Fibroblast of upper back skin (primary cell): ENCODE measurements around the gene CDC42BPA.
"Not testable (repeated sequence)": the region's sequence is repeated elsewhere in the genome, so short reads cannot be mapped to it uniquely, and the experiment has no call there.

Experiments
- DNase-seq: peaks from one replicate; pipeline ENCODE4 v3.0.0-alpha.2; 2013

CDC42BPA gene

GRCh38 chr1:226955857-226956256 is 362.4 kb downstream of the CDC42BPA start:
- DNase-seq: not testable (repeated sequence)

- DNase-seq: no peak
Observed at GRCh38 chr1:226954777-226955176, 363.5 kb downstream of the CDC42BPA start.

- DNase-seq: no peak
Observed at GRCh38 chr1:226954337-226954736, 364.0 kb downstream of the CDC42BPA start.

- DNase-seq: no peak
Observed at GRCh38 chr1:226953175-226953800, 365.0 kb downstream of the CDC42BPA start.

GRCh38 chr1:226952118-226952441 is 366.2 kb downstream of the CDC42BPA start:
- DNase-seq: no peak

GRCh38 chr1:226951286-226952117 is 366.8 kb downstream of the CDC42BPA start:
- no peak for DNase-seq

GRCh38 chr1:226950871-226951270 is 367.4 kb downstream of the CDC42BPA start:
- no peak for DNase-seq

- DNase-seq: no peak
Observed at GRCh38 chr1:226950316-226950715, 368.0 kb downstream of the CDC42BPA start.

GRCh38 chr1:226949401-226949800 is 368.9 kb downstream of the CDC42BPA start:
- no peak for DNase-seq

GRCh38 chr1:226948996-226949395 is 369.3 kb downstream of the CDC42BPA start:
- no peak for DNase-seq

- no peak for DNase-seq
Observed at GRCh38 chr1:226948480-226948879, 369.8 kb downstream of the CDC42BPA start.

GRCh38 chr1:226948051-226948450 is 370.2 kb downstream of the CDC42BPA start:
- no peak for DNase-seq

GRCh38 chr1:226946841-226947240 is 371.5 kb downstream of the CDC42BPA start:
- no peak for DNase-seq

GRCh38 chr1:226946285-226946684 is 372.0 kb downstream of the CDC42BPA start:
- DNase-seq: no peak

GRCh38 chr1:226945858-226946245 is 372.4 kb downstream of the CDC42BPA start:
- DNase-seq: no peak

GRCh38 chr1:226945106-226945857 is 373.0 kb downstream of the CDC42BPA start:
- no peak for DNase-seq

GRCh38 chr1:226943927-226944326 is 374.4 kb downstream of the CDC42BPA start:
- no peak for DNase-seq

- DNase-seq: no peak
Observed at GRCh38 chr1:226943156-226943555, 375.1 kb downstream of the CDC42BPA start.

GRCh38 chr1:226942392-226942791 is 375.9 kb downstream of the CDC42BPA start:
- no peak for DNase-seq

GRCh38 chr1:226940806-226941067 is 377.6 kb downstream of the CDC42BPA start:
- no peak for DNase-seq

GRCh38 chr1:226940029-226940805 is 378.1 kb downstream of the CDC42BPA start, which contains the start of gene COQ8A:
Gene COQ8A (plus strand): TSS chr1:226940294. CDS start chr1:226961386, 21,092 bp downstream.
- peak; percentile 100 for DNase-seq
